Measurements from ENCODE around the gene MME. TPM values are rescaled to one million over a fixed set of nuclear protein-coding genes. Genes with fewer than 3 reads are reported as not detected.

The MME gene
- total and polyA plus RNA-seq, 2 of the 4 experiments (the other 2 are of a cell fraction), result 11.7 to 22.8 TPM

DNA sequence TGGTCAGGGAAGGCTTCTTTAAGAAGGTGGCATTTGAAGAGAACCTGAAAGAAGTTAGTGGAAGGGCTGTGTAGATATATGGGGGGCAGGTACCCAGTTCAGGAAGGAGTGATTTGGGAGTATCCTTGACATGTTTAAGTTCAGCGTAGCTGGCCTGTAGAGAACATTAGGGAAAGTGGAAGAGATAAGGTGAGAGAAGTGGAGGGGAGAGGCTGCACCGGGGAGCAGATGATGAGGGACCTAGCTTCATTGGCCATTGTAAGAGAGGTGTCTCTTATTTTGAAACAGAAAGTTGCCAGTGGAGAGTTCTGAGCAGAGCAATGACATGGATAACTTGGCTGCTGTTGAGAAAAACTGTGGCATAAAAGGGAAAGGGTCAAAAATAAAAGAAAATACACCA, 44.6 kb upstream of the MME start:
- H3K4me1 ChIP-seq (ENCODE audit: control insufficient read depth, insufficient read depth, low read length), result 0 out of 2 replicates have a peak, but pooled peaks cover 2% of the 10 kb centered on the region
- BruUV-seq (replicated peaks), result no TSS peak
- ChIA-PET CTCF (no interaction called here), POLR2A (ENCODE audit: unreplicated experiment) (no interaction called here)
- H4K8ac ChIP-seq (ENCODE audit: low read depth in 2 of 2, low read length in 2 of 2), result no peak overlapping the region
- H3K4me3 ChIP-seq (ENCODE audit: insufficient read depth, low read depth, low read length), result no peak overlapping the region
- no peaks in the 10 kb centered on the region for H3K9me3 ChIP-seq (ENCODE audit: control insufficient read depth, insufficient read depth, low read length)
- no peak for ATAC-seq (ENCODE audit: low read depth)
- WGBS, 2 experiments (ENCODE audit: extremely low coverage in 2 of 2, insufficient read length in 1 of 2), result 90% methylated on average over 2 of the region's 2 CpGs; no CpG with 5 or more reads in 1 of the 2 experiments
- in situ Hi-C loops (cut with MboI; ENCODE audit: low sequenced_read_pairs) (no loop called here), dilution Hi-C loops (cut with HindIII; ENCODE audit: low sequenced_read_pairs, unreplicated experiment) (no loop called here), intact Hi-C loops (cut with micrococcal nuclease) (no loop called here)
- H3K9me1 ChIP-seq (ENCODE audit: insufficient read depth, low read length), result no peaks in the 10 kb centered on the region
- no peak overlapping the region for H2BK20ac ChIP-seq (ENCODE audit: low read depth, low read length)
- H4K91ac ChIP-seq (ENCODE audit: insufficient read depth, low read depth, low read length), result no peak overlapping the region
- no peak overlapping the region for H3K56ac ChIP-seq (ENCODE audit: extremely low read depth, insufficient read depth, low read length)
- no peak overlapping the region for H2AK5ac ChIP-seq (ENCODE audit: low read depth, low read length)
- H3K14ac ChIP-seq (replicated peaks; ENCODE audit: low read depth, low read length), result no peak overlapping the region
- no peak overlapping the region for H3K4me2 ChIP-seq (ENCODE audit: low read depth, low read length)
- no peak overlapping the region for H3K27ac ChIP-seq (ENCODE audit: insufficient read depth, low read length)
- H3K23ac ChIP-seq (ENCODE audit: low read depth, low read length), result no peak overlapping the region
- no peak overlapping the region for H2AFZ ChIP-seq (replicated peaks; ENCODE audit: low read length, poor library complexity)
- TF ChIP-seq, protein P1, sequence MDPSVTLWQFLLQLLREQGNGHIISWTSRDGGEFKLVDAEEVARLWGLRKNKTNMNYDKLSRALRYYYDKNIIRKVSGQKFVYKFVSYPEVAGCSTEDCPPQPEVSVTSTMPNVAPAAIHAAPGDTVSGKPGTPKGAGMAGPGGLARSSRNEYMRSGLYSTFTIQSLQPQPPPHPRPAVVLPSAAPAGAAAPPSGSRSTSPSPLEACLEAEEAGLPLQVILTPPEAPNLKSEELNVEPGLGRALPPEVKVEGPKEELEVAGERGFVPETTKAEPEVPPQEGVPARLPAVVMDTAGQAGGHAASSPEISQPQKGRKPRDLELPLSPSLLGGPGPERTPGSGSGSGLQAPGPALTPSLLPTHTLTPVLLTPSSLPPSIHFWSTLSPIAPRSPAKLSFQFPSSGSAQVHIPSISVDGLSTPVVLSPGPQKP (IDR thresholded peaks at IDR 0.05; ENCODE audit: borderline replicate concordance, low read depth, low read length), result no peak
- TF ChIP-seq, protein P2, sequence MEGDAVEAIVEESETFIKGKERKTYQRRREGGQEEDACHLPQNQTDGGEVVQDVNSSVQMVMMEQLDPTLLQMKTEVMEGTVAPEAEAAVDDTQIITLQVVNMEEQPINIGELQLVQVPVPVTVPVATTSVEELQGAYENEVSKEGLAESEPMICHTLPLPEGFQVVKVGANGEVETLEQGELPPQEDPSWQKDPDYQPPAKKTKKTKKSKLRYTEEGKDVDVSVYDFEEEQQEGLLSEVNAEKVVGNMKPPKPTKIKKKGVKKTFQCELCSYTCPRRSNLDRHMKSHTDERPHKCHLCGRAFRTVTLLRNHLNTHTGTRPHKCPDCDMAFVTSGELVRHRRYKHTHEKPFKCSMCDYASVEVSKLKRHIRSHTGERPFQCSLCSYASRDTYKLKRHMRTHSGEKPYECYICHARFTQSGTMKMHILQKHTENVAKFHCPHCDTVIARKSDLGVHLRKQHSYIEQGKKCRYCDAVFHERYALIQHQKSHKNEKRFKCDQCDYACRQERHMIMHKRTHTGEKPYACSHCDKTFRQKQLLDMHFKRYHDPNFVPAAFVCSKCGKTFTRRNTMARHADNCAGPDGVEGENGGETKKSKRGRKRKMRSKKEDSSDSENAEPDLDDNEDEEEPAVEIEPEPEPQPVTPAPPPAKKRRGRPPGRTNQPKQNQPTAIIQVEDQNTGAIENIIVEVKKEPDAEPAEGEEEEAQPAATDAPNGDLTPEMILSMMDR (conservative IDR thresholded peaks at IDR 0.05; ENCODE audit: low read depth, low read length), result no peak
- TF ChIP-seq MAZ (IDR thresholded peaks at IDR 0.05; ENCODE audit: borderline replicate concordance, low read depth, low read length), result no peak
- no peak for TF ChIP-seq SMC3 (IDR thresholded peaks at IDR 0.05; ENCODE audit: low read depth, low read length)
- TF ChIP-seq NFE2L2 (IDR thresholded peaks at IDR 0.05; ENCODE audit: low read depth, low read length), result no peak
- no peak for TF ChIP-seq RCOR1 (IDR thresholded peaks at IDR 0.05; ENCODE audit: insufficient replicate concordance, low read length)
- no peak for TF ChIP-seq CHD1 (IDR thresholded peaks at IDR 0.05; ENCODE audit: low read depth, low read length)
- TF ChIP-seq MAFK (IDR thresholded peaks at IDR 0.05; ENCODE audit: low read depth, low read length), result no peak
- no peak for TF ChIP-seq CEBPB (IDR thresholded peaks at IDR 0.05; ENCODE audit: low read depth, low read length)
- no peak for TF ChIP-seq POLR2A (IDR thresholded peaks at IDR 0.05; ENCODE audit: low read depth, low read length)
- no peak overlapping the region for H3K4ac ChIP-seq (ENCODE audit: low read depth, low read length)
- H3K79me1 ChIP-seq (ENCODE audit: low read depth in 1 of 2, low read length in 2 of 2), result no peaks in the 10 kb centered on the region
- no peak overlapping the region for H2AK9ac ChIP-seq (replicated peaks; ENCODE audit: low read depth, low read length, poor library complexity)
- no peaks in the 10 kb centered on the region for H3K27me3 ChIP-seq (ENCODE audit: control insufficient read depth, insufficient read depth, low read length)
- H3K18ac ChIP-seq (ENCODE audit: low read depth, low read length), result no peak overlapping the region
- no peak overlapping the region for H2BK120ac ChIP-seq (ENCODE audit: low read depth, low read length)
- no peak overlapping the region for H3K9ac ChIP-seq (ENCODE audit: low read depth, low read length)
- no peak overlapping the region for H2BK15ac ChIP-seq (ENCODE audit: low read depth, low read length)
- no peak overlapping the region for H4K5ac ChIP-seq (ENCODE audit: low read depth, low read length)
- no peaks in the 10 kb centered on the region for H4K20me1 ChIP-seq (ENCODE audit: insufficient read depth, low read length)
- H3K36me3 ChIP-seq (ENCODE audit: control insufficient read depth, insufficient read depth, low read length), result no peaks in the 10 kb centered on the region
- DNase-seq, result no peak
- H2BK5ac ChIP-seq (ENCODE audit: low read depth, low read length, poor library complexity, severe bottlenecking), result no peak overlapping the region
